HEK293 (cell line): Measurements from ENCODE around the gene MT1F.

Source experiments
- CTCF ChIA-PET: fragments of 350-600 bp; formaldehyde crosslinking; extraction: SDS; loops from one replicate; lab custom pipeline; 2021; ENCODE audit warnings: antibody characterized with exemption; lab: Yijun Ruan, JAX
- POLR2A ChIA-PET: fragments of 300-600 bp; formaldehyde crosslinking; extraction: SDS; loops from one replicate; lab custom pipeline; 2020; ENCODE audit warnings: antibody characterized with exemption, inconsistent platforms; lab: Yijun Ruan, JAX
- H3K27ac ChIP-seq: fragments of 200-500 bp; sonication (Bioruptor generic); 2 replicates; pipeline ENCODE4 v1.5.1; 2014; ENCODE audit warnings: low read depth, low read length, control low read depth, inconsistent platforms; ENCODE audit errors: extremely low read depth
- H3K36me3 ChIP-seq, 2 experiments: fragments of 200-500 bp in 1 of 2; sonication (Bioruptor generic) in 1 of 2; 1 replicate in 1 of 2; 2 replicates in 1 of 2; pipeline ENCODE4 v1.5.1; 2014 to 2017; ENCODE audit warnings: inconsistent platforms in 2 of 2, low read length in 2 of 2; ENCODE audit not compliant: control insufficient read depth in 2 of 2, insufficient read depth in 1 of 2
- H3K4me1 ChIP-seq: fragments of 200-500 bp; sonication (Bioruptor generic); 2 replicates; pipeline ENCODE4 v1.5.1; 2014; ENCODE audit warnings: mild to moderate bottlenecking, low read length, inconsistent platforms; ENCODE audit not compliant: control insufficient read depth, insufficient read depth
- H3K4me3 ChIP-seq: 2 replicates; pipeline ENCODE4 v1.5.1; 2011; ENCODE audit warnings: low read depth, mild to moderate bottlenecking, control low read depth, low read length, moderate library complexity
- H3K9me3 ChIP-seq: fragments of 200-500 bp; sonication (Bioruptor generic); 2 replicates; pipeline ENCODE4 v1.5.1; 2014; ENCODE audit warnings: low read depth, low read length, inconsistent platforms; ENCODE audit not compliant: control insufficient read depth, insufficient read depth
- FEZF1 ChIP-seq: fragments of 450-650 bp; formaldehyde crosslinking; IDR thresholded peaks from 2 replicates; pipeline ENCODE4 v1.5.1; 2016; ENCODE audit warnings: missing biosample characterization, missing genetic modification characterization
- GLI4 ChIP-seq: fragments of 450-650 bp; formaldehyde crosslinking; IDR thresholded peaks from 2 replicates; pipeline ENCODE4 v1.5.1; 2016; ENCODE audit warnings: missing biosample characterization, missing genetic modification characterization
- GLIS1 ChIP-seq: fragments of 450-650 bp; formaldehyde crosslinking; IDR thresholded peaks from 2 replicates; pipeline ENCODE4 v1.5.1; 2016; ENCODE audit warnings: missing biosample characterization, missing genetic modification characterization
- HOXD13 ChIP-seq: sonication (generic); formaldehyde crosslinking; IDR thresholded peaks from 2 replicates; pipeline ENCODE4 v1.8.0; 2022; ENCODE audit warnings: missing genetic modification reagents, borderline replicate concordance
- KLF9 ChIP-seq: fragments of 450-650 bp; formaldehyde crosslinking; IDR thresholded peaks from 2 replicates; pipeline ENCODE4 v1.5.1; 2016; ENCODE audit warnings: missing biosample characterization, missing genetic modification characterization, low read depth
- MZF1 ChIP-seq: fragments of 450-650 bp; formaldehyde crosslinking; IDR thresholded peaks from 2 replicates; pipeline ENCODE4 v1.5.1; 2017; ENCODE audit warnings: missing biosample characterization, missing genetic modification characterization, borderline replicate concordance
- WT1 ChIP-seq: fragments of 450-650 bp; formaldehyde crosslinking; IDR thresholded peaks from 2 replicates; pipeline ENCODE4 v1.5.1; 2016; ENCODE audit warnings: missing biosample characterization, missing genetic modification characterization
- ZBTB48 ChIP-seq: fragments of 450-650 bp; formaldehyde crosslinking; IDR thresholded peaks from 2 replicates; pipeline ENCODE4 v1.5.1; 2016; ENCODE audit warnings: missing biosample characterization, missing genetic modification characterization
- ZBTB8A ChIP-seq: fragments of 450-650 bp; formaldehyde crosslinking; IDR thresholded peaks from 2 replicates; pipeline ENCODE4 v1.5.1; 2016; ENCODE audit warnings: missing biosample characterization, missing genetic modification characterization
- ZFHX2 ChIP-seq: fragments of 450-650 bp; formaldehyde crosslinking; conservative IDR thresholded peaks from 2 replicates; pipeline ENCODE4 v1.5.1; 2016; ENCODE audit warnings: missing biosample characterization, missing genetic modification characterization
- ZNF112 ChIP-seq: fragments of 450-650 bp; formaldehyde crosslinking; IDR thresholded peaks from 2 replicates; pipeline ENCODE4 v1.5.0; 2017; ENCODE audit warnings: missing biosample characterization, missing genetic modification characterization
- ZNF175 ChIP-seq: fragments of 450-650 bp; formaldehyde crosslinking; IDR thresholded peaks from 2 replicates; pipeline ENCODE4 v1.5.1; 2016; ENCODE audit warnings: missing biosample characterization, missing genetic modification characterization
- ZNF426 ChIP-seq: fragments of 450-650 bp; formaldehyde crosslinking; IDR thresholded peaks from 2 replicates; pipeline ENCODE4 v1.5.1; 2017; ENCODE audit warnings: missing biosample characterization, missing genetic modification characterization, mild to moderate bottlenecking, inconsistent platforms, moderate library complexity
- ZNF521 ChIP-seq: fragments of 450-650 bp; formaldehyde crosslinking; IDR thresholded peaks from 2 replicates; pipeline ENCODE4 v1.5.1; 2017; ENCODE audit warnings: missing biosample characterization, mild to moderate bottlenecking, missing genetic modification characterization
- ZNF658 ChIP-seq: fragments of 450-650 bp; formaldehyde crosslinking; IDR thresholded peaks from 2 replicates; pipeline ENCODE4; 2016; ENCODE audit warnings: missing biosample characterization, missing genetic modification characterization
- ZNF76 ChIP-seq: fragments of 450-650 bp; formaldehyde crosslinking; IDR thresholded peaks from 2 replicates; pipeline ENCODE4; 2016; ENCODE audit warnings: low read depth, missing biosample characterization, missing genetic modification characterization, borderline replicate concordance
- TF ChIP-seq, protein P1 (sequence below): fragments of 450-650 bp; formaldehyde crosslinking; IDR thresholded peaks from 2 replicates; pipeline ENCODE4 v1.5.1; 2017; ENCODE audit warnings: missing biosample characterization, missing genetic modification characterization
- TF ChIP-seq, protein P2 (sequence below): fragments of 450-650 bp; formaldehyde crosslinking; IDR thresholded peaks from 2 replicates; pipeline ENCODE4 v1.5.1; 2016; ENCODE audit warnings: missing biosample characterization, missing genetic modification characterization
- TF ChIP-seq, protein P3 (sequence below): fragments of 450-650 bp; formaldehyde crosslinking; optimal IDR thresholded peaks from 2 replicates; pipeline ENCODE3; 2016; ENCODE audit warnings: missing biosample characterization, mild to moderate bottlenecking, missing genetic modification characterization
- TF ChIP-seq, protein P4 (sequence below): fragments of 450-650 bp; formaldehyde crosslinking; IDR thresholded peaks from 2 replicates; pipeline ENCODE4 v1.5.1; 2016; ENCODE audit warnings: missing biosample characterization, missing genetic modification characterization
- TF ChIP-seq, protein P5 (sequence below): fragments of 450-650 bp; formaldehyde crosslinking; IDR thresholded peaks from 2 replicates; pipeline ENCODE4 v1.5.1; 2016; ENCODE audit warnings: missing biosample characterization, missing genetic modification characterization
- TF ChIP-seq, protein P6 (sequence below): fragments of 450-650 bp; formaldehyde crosslinking; IDR thresholded peaks from 2 replicates; pipeline ENCODE4; 2016; ENCODE audit warnings: missing biosample characterization, missing genetic modification characterization
- TF ChIP-seq, protein P7 (sequence below): fragments of 450-650 bp; formaldehyde crosslinking; IDR thresholded peaks from 2 replicates; pipeline ENCODE4 v1.5.1; 2017; ENCODE audit warnings: missing biosample characterization, missing genetic modification characterization
- TF ChIP-seq, protein P8 (sequence below): fragments of 450-650 bp; formaldehyde crosslinking; IDR thresholded peaks from 2 replicates; pipeline ENCODE4 v1.5.1; 2017; ENCODE audit warnings: missing biosample characterization, mild to moderate bottlenecking, missing genetic modification characterization, moderate library complexity

The MT1F gene

DNA sequence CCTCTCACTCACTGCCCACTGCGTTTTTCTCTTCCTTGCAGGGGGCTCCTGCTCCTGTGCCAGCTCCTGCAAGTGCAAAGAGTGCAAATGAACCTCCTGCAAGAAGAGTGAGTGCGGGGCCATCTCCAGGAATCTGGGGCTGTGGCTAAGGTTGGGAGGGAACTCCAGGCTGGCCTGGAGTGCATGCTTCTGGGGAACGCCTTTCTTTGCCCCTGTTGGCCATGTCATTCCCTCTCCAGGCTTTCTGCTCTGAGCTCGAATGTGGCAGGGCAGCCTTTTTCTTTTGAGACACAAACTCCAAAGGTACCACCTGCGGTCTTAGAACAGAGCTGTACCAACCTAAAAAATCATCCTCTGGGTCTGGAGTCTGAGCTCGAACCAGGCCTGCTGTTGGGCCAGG lies 39.6 kb upstream of the MT1F start (continued):
- TF ChIP-seq, protein P1, sequence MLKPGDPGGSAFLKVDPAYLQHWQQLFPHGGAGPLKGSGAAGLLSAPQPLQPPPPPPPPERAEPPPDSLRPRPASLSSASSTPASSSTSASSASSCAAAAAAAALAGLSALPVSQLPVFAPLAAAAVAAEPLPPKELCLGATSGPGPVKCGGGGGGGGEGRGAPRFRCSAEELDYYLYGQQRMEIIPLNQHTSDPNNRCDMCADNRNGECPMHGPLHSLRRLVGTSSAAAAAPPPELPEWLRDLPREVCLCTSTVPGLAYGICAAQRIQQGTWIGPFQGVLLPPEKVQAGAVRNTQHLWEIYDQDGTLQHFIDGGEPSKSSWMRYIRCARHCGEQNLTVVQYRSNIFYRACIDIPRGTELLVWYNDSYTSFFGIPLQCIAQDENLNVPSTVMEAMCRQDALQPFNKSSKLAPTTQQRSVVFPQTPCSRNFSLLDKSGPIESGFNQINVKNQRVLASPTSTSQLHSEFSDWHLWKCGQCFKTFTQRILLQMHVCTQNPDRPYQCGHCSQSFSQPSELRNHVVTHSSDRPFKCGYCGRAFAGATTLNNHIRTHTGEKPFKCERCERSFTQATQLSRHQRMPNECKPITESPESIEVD: no peak
- TF ChIP-seq ZNF76 (tag by site-specific recombination) (no peak), ZNF426 (tag by site-specific recombination) (no peak)

DNA sequence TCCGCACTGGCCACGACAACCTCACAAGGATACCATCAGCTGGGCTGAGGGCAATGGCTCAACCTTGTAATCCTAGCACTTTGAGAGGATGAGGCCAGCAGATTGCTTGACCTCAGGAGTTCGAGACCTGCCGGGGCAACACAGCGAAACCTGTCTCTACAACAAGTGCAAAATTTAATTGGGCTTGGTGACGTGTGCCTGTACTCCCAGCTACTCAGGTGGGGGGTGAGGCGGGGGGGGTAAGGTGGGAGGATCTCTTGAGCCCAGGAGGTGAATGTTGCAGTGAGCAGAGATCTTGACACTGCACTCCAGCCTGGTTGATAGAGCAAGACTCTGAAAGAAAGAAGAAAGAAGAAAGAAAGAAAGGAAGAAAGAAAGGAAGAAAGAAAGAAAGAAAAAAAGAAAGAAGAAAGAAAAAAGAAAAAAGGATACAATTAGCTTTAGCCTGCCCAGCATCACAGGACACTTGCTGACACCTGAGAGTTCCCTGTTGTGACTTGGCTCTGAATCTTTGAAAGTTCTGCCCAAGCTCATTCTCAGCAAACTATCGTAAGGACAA lies 37.3 kb upstream of the MT1F start:
- Histone ChIP-seq H3K9me3 (no peaks in the 10 kb centered on the region), H3K27ac (no peak overlapping the region), H3K36me3 (no peaks in the 10 kb centered on the region), H3K4me3 (no peak overlapping the region), H3K4me1 (no peaks in the 10 kb centered on the region)
- CTCF ChIA-PET: interaction anchor here (1.2 kb wide), 1 partner anchor 9 kb away, joined by 4 read pairs; no protein-coding TSS in a partner anchor
- POLR2A ChIA-PET: interaction anchor here (0.6 kb wide), 1 partner anchor 93 kb away, joined by 3 read pairs; no protein-coding TSS in a partner anchor
- TF ChIP-seq HOXD13 (CRISPR knock-in tag) (no peak), ZNF658 (tag by site-specific recombination) (no peak), ZFHX2 (tag by site-specific recombination) (0 out of 2 replicates have a peak, but pooled peaks have one; percentile 13), WT1 (peak; percentile 61; the same call in 1 of the 2 replicates), MZF1 (tag by site-specific recombination) (no peak), ZNF112 (no peak), GLIS1 (peak; percentile 68), ZNF521 (tag by site-specific recombination) (no peak), ZNF175 (tag by site-specific recombination) (no peak), FEZF1 (no peak), ZBTB8A (tag by site-specific recombination) (no peak), KLF9 (tag by site-specific recombination) (0 out of 2 replicates have a peak, but pooled peaks have one; percentile 14), GLI4 (tag by site-specific recombination) (no peak), ZBTB48 (tag by site-specific recombination) (no peak)
- TF ChIP-seq, protein P2, sequence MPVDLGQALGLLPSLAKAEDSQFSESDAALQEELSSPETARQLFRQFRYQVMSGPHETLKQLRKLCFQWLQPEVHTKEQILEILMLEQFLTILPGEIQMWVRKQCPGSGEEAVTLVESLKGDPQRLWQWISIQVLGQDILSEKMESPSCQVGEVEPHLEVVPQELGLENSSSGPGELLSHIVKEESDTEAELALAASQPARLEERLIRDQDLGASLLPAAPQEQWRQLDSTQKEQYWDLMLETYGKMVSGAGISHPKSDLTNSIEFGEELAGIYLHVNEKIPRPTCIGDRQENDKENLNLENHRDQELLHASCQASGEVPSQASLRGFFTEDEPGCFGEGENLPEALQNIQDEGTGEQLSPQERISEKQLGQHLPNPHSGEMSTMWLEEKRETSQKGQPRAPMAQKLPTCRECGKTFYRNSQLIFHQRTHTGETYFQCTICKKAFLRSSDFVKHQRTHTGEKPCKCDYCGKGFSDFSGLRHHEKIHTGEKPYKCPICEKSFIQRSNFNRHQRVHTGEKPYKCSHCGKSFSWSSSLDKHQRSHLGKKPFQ (tag by site-specific recombination): no peak
- TF ChIP-seq, protein P3, sequence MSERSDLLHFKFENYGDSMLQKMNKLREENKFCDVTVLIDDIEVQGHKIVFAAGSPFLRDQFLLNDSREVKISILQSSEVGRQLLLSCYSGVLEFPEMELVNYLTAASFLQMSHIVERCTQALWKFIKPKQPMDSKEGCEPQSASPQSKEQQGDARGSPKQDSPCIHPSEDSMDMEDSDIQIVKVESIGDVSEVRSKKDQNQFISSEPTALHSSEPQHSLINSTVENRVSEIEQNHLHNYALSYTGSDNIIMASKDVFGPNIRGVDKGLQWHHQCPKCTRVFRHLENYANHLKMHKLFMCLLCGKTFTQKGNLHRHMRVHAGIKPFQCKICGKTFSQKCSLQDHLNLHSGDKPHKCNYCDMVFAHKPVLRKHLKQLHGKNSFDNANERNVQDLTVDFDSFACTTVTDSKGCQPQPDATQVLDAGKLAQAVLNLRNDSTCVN (tag by site-specific recombination): no peak
- TF ChIP-seq, protein P4, sequence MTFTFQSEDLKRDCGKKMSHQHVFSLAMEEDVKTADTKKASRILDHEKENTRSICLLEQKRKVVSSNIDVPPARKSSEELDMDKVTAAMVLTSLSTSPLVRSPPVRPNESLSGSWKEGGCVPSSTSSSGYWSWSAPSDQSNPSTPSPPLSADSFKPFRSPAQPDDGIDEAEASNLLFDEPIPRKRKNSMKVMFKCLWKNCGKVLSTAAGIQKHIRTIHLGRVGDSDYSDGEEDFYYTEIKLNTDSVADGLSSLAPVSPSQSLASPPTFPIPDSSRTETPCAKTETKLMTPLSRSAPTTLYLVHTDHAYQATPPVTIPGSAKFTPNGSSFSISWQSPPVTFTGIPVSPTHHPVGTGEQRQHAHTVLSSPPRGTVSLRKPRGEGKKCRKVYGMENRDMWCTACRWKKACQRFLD (tag by site-specific recombination): no peak
- TF ChIP-seq, protein P5, sequence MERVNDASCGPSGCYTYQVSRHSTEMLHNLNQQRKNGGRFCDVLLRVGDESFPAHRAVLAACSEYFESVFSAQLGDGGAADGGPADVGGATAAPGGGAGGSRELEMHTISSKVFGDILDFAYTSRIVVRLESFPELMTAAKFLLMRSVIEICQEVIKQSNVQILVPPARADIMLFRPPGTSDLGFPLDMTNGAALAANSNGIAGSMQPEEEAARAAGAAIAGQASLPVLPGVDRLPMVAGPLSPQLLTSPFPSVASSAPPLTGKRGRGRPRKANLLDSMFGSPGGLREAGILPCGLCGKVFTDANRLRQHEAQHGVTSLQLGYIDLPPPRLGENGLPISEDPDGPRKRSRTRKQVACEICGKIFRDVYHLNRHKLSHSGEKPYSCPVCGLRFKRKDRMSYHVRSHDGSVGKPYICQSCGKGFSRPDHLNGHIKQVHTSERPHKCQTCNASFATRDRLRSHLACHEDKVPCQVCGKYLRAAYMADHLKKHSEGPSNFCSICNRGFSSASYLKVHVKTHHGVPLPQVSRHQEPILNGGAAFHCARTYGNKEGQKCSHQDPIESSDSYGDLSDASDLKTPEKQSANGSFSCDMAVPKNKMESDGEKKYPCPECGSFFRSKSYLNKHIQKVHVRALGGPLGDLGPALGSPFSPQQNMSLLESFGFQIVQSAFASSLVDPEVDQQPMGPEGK (tag by site-specific recombination): peak; percentile 31; the same call in 1 of the 2 replicates
- TF ChIP-seq, protein P6, sequence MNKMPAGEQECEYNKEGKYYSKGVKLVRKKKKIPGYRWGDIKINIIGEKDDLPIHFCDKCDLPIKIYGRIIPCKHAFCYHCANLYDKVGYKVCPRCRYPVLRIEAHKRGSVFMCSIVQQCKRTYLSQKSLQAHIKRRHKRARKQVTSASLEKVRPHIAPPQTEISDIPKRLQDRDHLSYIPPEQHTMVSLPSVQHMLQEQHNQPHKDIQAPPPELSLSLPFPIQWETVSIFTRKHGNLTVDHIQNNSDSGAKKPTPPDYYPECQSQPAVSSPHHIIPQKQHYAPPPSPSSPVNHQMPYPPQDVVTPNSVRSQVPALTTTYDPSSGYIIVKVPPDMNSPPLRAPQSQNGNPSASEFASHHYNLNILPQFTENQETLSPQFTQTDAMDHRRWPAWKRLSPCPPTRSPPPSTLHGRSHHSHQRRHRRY (tag by site-specific recombination): no peak
- TF ChIP-seq, protein P7, sequence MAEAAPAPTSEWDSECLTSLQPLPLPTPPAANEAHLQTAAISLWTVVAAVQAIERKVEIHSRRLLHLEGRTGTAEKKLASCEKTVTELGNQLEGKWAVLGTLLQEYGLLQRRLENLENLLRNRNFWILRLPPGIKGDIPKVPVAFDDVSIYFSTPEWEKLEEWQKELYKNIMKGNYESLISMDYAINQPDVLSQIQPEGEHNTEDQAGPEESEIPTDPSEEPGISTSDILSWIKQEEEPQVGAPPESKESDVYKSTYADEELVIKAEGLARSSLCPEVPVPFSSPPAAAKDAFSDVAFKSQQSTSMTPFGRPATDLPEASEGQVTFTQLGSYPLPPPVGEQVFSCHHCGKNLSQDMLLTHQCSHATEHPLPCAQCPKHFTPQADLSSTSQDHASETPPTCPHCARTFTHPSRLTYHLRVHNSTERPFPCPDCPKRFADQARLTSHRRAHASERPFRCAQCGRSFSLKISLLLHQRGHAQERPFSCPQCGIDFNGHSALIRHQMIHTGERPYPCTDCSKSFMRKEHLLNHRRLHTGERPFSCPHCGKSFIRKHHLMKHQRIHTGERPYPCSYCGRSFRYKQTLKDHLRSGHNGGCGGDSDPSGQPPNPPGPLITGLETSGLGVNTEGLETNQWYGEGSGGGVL: peak; percentile 63
- TF ChIP-seq, protein P8, sequence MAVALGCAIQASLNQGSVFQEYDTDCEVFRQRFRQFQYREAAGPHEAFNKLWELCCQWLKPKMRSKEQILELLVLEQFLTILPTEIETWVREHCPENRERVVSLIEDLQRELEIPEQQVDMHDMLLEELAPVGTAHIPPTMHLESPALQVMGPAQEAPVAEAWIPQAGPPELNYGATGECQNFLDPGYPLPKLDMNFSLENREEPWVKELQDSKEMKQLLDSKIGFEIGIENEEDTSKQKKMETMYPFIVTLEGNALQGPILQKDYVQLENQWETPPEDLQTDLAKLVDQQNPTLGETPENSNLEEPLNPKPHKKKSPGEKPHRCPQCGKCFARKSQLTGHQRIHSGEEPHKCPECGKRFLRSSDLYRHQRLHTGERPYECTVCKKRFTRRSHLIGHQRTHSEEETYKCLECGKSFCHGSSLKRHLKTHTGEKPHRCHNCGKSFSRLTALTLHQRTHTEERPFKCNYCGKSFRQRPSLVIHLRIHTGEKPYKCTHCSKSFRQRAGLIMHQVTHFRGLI (tag by site-specific recombination): peak; percentile 22; the same call in 1 of the 2 replicates
